Neural crest cell (in vitro differentiated cells): ENCODE measurements around the gene SMPDL3B. TPM values are rescaled to one million over a fixed set of nuclear protein-coding genes. Genes with fewer than 3 reads are reported as not detected.
A peak's percentile ranks its signal among the peaks of the same experiment; 100 is the strongest.

Experiments used
- DNase-seq: peaks from one replicate; pipeline ENCODE4 v3.0.0; 2021; ENCODE audit warnings: low read depth, mixed read lengths, low spot score
- H3K27ac Mint-ChIP-seq: one replicate; pipeline ENCODE4 v1.8.0; 2021; ENCODE audit warnings: mild to moderate bottlenecking, mixed read lengths; ENCODE audit not compliant: unreplicated experiment
- H3K27me3 Mint-ChIP-seq: 2 replicates; pipeline ENCODE4 v1.8.0; 2021; ENCODE audit warnings: low read depth, mild to moderate bottlenecking, mixed read lengths
- H3K36me3 Mint-ChIP-seq: 2 replicates; pipeline ENCODE4 v1.8.0; 2021; ENCODE audit warnings: low read depth, mild to moderate bottlenecking, mixed read lengths
- H3K4me1 Mint-ChIP-seq: 2 replicates; pipeline ENCODE4 v1.8.0; 2021; ENCODE audit warnings: mixed read lengths
- H3K4me3 Mint-ChIP-seq: one replicate; pipeline ENCODE4 v1.8.0; 2021; ENCODE audit warnings: mild to moderate bottlenecking, mixed read lengths
- H3K9me3 Mint-ChIP-seq: 2 replicates; pipeline ENCODE4 v1.8.0; 2021; ENCODE audit warnings: mixed read lengths
- CTCF ChIP-seq: fragments of 200-600 bp; sonication (generic); conservative IDR thresholded peaks from 2 replicates; pipeline ENCODE4 v1.5.0; 2021; ENCODE audit warnings: antibody characterized with exemption, mild to moderate bottlenecking
- total RNA-seq: library from RNA; stranded (reverse); gene quantifications from 2 replicates; pipeline ENCODE4 v1.2.1, GENCODE V29; 2021

Gene SMPDL3B
- total RNA-seq, 1 donor from 2014 or later, result not detected

GRCh38 chr1:27931759-27932158, 3.0 kb upstream of the SMPDL3B start:
- Mint-ChIP-seq H3K36me3 (no peaks in the 10 kb centered on the region), H3K4me3 (no peak overlapping the region), H3K9me3 (no peaks in the 10 kb centered on the region), H3K27ac (no peak overlapping the region), H3K4me1 (peaks cover 12% of the 10 kb centered on the region), H3K27me3 (peaks cover 37% of the 10 kb centered on the region)
- no peak for TF ChIP-seq CTCF
- DNase-seq, result no peak

GRCh38 chr1:27935721-27936120, 921 bp downstream of the SMPDL3B start:
- Mint-ChIP-seq H3K36me3 (no peaks in the 10 kb centered on the region), H3K4me3 (no peak overlapping the region), H3K9me3 (no peaks in the 10 kb centered on the region), H3K27ac (no peak overlapping the region), H3K4me1 (peaks cover 12% of the 10 kb centered on the region), H3K27me3 (peaks cover 55% of the 10 kb centered on the region)
- DNase-seq, result no peak
- TF ChIP-seq CTCF, result no peak

- TF ChIP-seq CTCF, result no peak
- DNase-seq, result no peak
- H3K27ac Mint-ChIP-seq, result no peak overlapping the region
- H3K9me3 Mint-ChIP-seq, result no peaks in the 10 kb centered on the region
- no peaks in the 10 kb centered on the region for H3K36me3 Mint-ChIP-seq
- no peak overlapping the region for H3K4me3 Mint-ChIP-seq
- peaks cover 55% of the 10 kb centered on the region for H3K27me3 Mint-ChIP-seq
- H3K4me1 Mint-ChIP-seq, result peaks cover 12% of the 10 kb centered on the region
These were observed 1.6 kb downstream of the SMPDL3B start for GRCh38 chr1:27936370-27936769.

GRCh38 chr1:27937524-27937836, 2.7 kb downstream of the SMPDL3B start:
- H3K27ac Mint-ChIP-seq, result no peak overlapping the region
- H3K36me3 Mint-ChIP-seq, result no peaks in the 10 kb centered on the region
- H3K9me3 Mint-ChIP-seq, result no peaks in the 10 kb centered on the region
- no peak for DNase-seq
- H3K4me1 Mint-ChIP-seq, result peaks cover 12% of the 10 kb centered on the region
- no peak overlapping the region for H3K4me3 Mint-ChIP-seq
- no peak for TF ChIP-seq CTCF
- H3K27me3 Mint-ChIP-seq, result peaks cover 49% of the 10 kb centered on the region

GRCh38 chr1:27938488-27938887, 3.7 kb downstream of the SMPDL3B start:
- peaks cover 46% of the 10 kb centered on the region for H3K27me3 Mint-ChIP-seq
- no peak for DNase-seq
- H3K27ac Mint-ChIP-seq, result no peak overlapping the region
- peaks cover 12% of the 10 kb centered on the region for H3K4me1 Mint-ChIP-seq
- no peaks in the 10 kb centered on the region for H3K36me3 Mint-ChIP-seq
- TF ChIP-seq CTCF, result no peak
- H3K9me3 Mint-ChIP-seq, result no peaks in the 10 kb centered on the region
- no peak overlapping the region for H3K4me3 Mint-ChIP-seq

- Mint-ChIP-seq H3K27me3 (peaks cover 33% of the 10 kb centered on the region), H3K36me3 (no peaks in the 10 kb centered on the region), H3K4me3 (no peak overlapping the region), H3K9me3 (no peaks in the 10 kb centered on the region), H3K27ac (no peak overlapping the region), H3K4me1 (peaks cover 4% of the 10 kb centered on the region)
- TF ChIP-seq CTCF, result peak; percentile 33
- peak; percentile 36 for DNase-seq
These were observed 5.5 kb downstream of the SMPDL3B start for GRCh38 chr1:27940297-27940696.
